ENCODE data around the gene LRRC23.

- TF ChIP-seq CTCF (IDR thresholded peaks at IDR 0.05) (no peak), POLR2AphosphoS5 (IDR thresholded peaks at IDR 0.05; ENCODE audit: insufficient read depth in 1 of 2, low read depth in 1 of 2) (no peak)
Measured at GRCh38 chr12:6929466-6930452, 25.1 kb downstream of the LRRC23 start.

Measured in vagina (tissue), 2 donors.